T-cell (primary cell): ENCODE results near the gene MX2. TPM values are rescaled to one million over a fixed set of nuclear protein-coding genes. Genes with fewer than 3 reads are reported as not detected.

Experiments used
- ATAC-seq, 4 experiments: fragments of 200-7000 bp in 3 of 4; fragments of 150-1000 bp in 1 of 4; cut with Tn5 transposase; replicated peaks in 1 of 4; 1 replicate in 3 of 4; 2 replicates in 1 of 4; pipeline ENCODE4 v1.10.0; 2021; ENCODE audit warnings: moderate library complexity in 3 of 4, mild to moderate bottlenecking in 2 of 4, moderate number of reproducible peaks in 1 of 4
- CTCF ChIA-PET, 2 donors: fragments of 300-600 bp; sonication (Branson Sonifier 250); formaldehyde crosslinking; loops; one replicate each; lab custom pipeline; 2022; ENCODE audit warnings: antibody characterized with exemption in 2 of 2; lab: Charles Lee
- POLR2A ChIA-PET, 2 donors: fragments of 300-600 bp; sonication (Branson Sonifier 250); formaldehyde crosslinking; loops; one replicate each; lab custom pipeline; 2022; ENCODE audit warnings: antibody characterized with exemption in 2 of 2; lab: Charles Lee
- DNase-seq, 35 experiments: peaks; one replicate each; pipeline versions ENCODE4 v3.0.0 to v3.0.0-alpha.2; 2013 to 2023
- H3K27ac ChIP-seq: one replicate; pipeline ENCODE4 v1.5.1; 2013; ENCODE audit warnings: low read length
- H3K27me3 ChIP-seq, 2 experiments: replicated peaks in 1 of 2; 1 replicate in 1 of 2; 2 replicates in 1 of 2; pipeline versions ENCODE4 v1.6.1 to v1.7.0; 2013; ENCODE audit warnings: low read length in 1 of 2, mixed read lengths in 1 of 2; ENCODE audit not compliant: control insufficient read depth in 2 of 2, insufficient read depth in 2 of 2; ENCODE audit errors: extremely low read depth in 1 of 2
- H3K36me3 ChIP-seq, 2 donors: 1 replicate in 1 of 2; 2 replicates in 1 of 2; pipeline versions ENCODE4 v1.6.1 to v1.7.0; 2013; ENCODE audit warnings: low read length in 1 of 2; ENCODE audit not compliant: control insufficient read depth in 2 of 2, insufficient read depth in 1 of 2; ENCODE audit errors: extremely low read depth in 1 of 2
- H3K4me1 ChIP-seq, 2 experiments: 1 replicate in 1 of 2; 2 replicates in 1 of 2; pipeline versions ENCODE4 v1.6.1 to v1.7.0; 2013; ENCODE audit warnings: low read length in 2 of 2, mixed read lengths in 1 of 2; ENCODE audit not compliant: insufficient read depth in 2 of 2, control insufficient read depth in 1 of 2; ENCODE audit errors: extremely low read depth in 1 of 2
- H3K4me3 ChIP-seq, 2 donors: 1 replicate in 1 of 2; 2 replicates in 1 of 2; pipeline versions ENCODE4 v1.5.1 to v1.7.0; 2013; ENCODE audit warnings: mild to moderate bottlenecking in 2 of 2, low read length in 1 of 2, moderate library complexity in 1 of 2; ENCODE audit not compliant: control insufficient read depth in 1 of 2; ENCODE audit errors: extremely low read depth in 1 of 2
- H3K9me3 ChIP-seq: 2 replicates; pipeline ENCODE4 v1.7.0; 2013
- H3K27ac Mint-ChIP-seq, 2 donors: one replicate each; pipeline ENCODE4 v1.8.0; 2020 to 2021; ENCODE audit warnings: mild to moderate bottlenecking in 2 of 2, mixed read lengths in 2 of 2
- H3K27me3 Mint-ChIP-seq, 2 donors: one replicate each; pipeline ENCODE4 v1.8.0; 2021 to 2022; ENCODE audit warnings: mixed read lengths in 2 of 2
- H3K36me3 Mint-ChIP-seq: one replicate; pipeline ENCODE4 v1.8.0; 2021; ENCODE audit warnings: mixed read lengths
- H3K4me1 Mint-ChIP-seq, 3 donors: one replicate each; pipeline ENCODE4 v1.8.0; 2020 to 2022; ENCODE audit warnings: mixed read lengths in 3 of 3, mild to moderate bottlenecking in 1 of 3
- H3K4me3 Mint-ChIP-seq, 3 donors: one replicate each; pipeline ENCODE4 v1.8.0; 2020 to 2022; ENCODE audit warnings: mild to moderate bottlenecking in 3 of 3, mixed read lengths in 3 of 3, moderate library complexity in 3 of 3
- H3K9me3 Mint-ChIP-seq, 3 donors: one replicate each; pipeline ENCODE4 v1.8.0; 2020 to 2022; ENCODE audit warnings: mixed read lengths in 3 of 3
- WGBS: methylation state at CpG from one replicate; pipeline ENCODE4 v1.1.5; 2013; ENCODE audit warnings: missing lambda C conversion rate; ENCODE audit not compliant: insufficient coverage; 5-methylcytosine and 5-hydroxymethylcytosine counted together
- total RNA-seq, 35 experiments: library from RNA in 6 of 35; stranded (reverse) in 6 of 35; fragments of 120-200 nt in 1 of 35; gene quantifications; one replicate each; pipeline versions ENCODE4 v1.2.1 to v1.2.4 and lab custom pipeline; 2013 to 2026

MX2 gene
- total RNA-seq, 5 donors from 2014 or later (not counting 1 experiment from before 2014, with no cell fraction given): 77.7 to 103 (median 81.8) TPM

- H3K4me1 ChIP-seq: peaks cover 5 to 28% of the 10 kb centered on the region in 2 experiments
- POLR2A ChIA-PET: no interaction called here
- H3K4me3 Mint-ChIP-seq: peak overlapping the region; percentile 94 to 96 (median 94)
- CTCF ChIA-PET: no interaction called here
- H3K9me3 Mint-ChIP-seq: no peaks in the 10 kb centered on the region
- H3K36me3 Mint-ChIP-seq: peaks cover 36% of the 10 kb centered on the region
- DNase-seq: peak in 2 of 35 experiments; percentile 2 to 11
- H3K27me3 Mint-ChIP-seq: no peaks in the 10 kb centered on the region
- H3K4me1 Mint-ChIP-seq: peaks cover 47 to 78% (median 67%) of the 10 kb centered on the region in 3 donors
- H3K27ac ChIP-seq: peak overlapping the region; percentile 66
- WGBS: 18% methylated on average over 16 of the region's 41 CpGs
- H3K9me3 ChIP-seq: no peaks in the 10 kb centered on the region
- H3K4me3 ChIP-seq: peak overlapping the region; percentile 61 to 96
- H3K27ac Mint-ChIP-seq: peak overlapping the region; percentile 97 to 98
- peak in 2 of 4 experiments; percentile 1 to 16 for ATAC-seq
- H3K36me3 ChIP-seq: peaks cover 0 to 9% of the 10 kb centered on the region in 2 donors
- H3K27me3 ChIP-seq: no peaks in the 10 kb centered on the region
Observed at GRCh38 chr21:41426676-41427404, 65.0 kb downstream of the MX2 start.

- CTCF ChIA-PET: no interaction called here
- Histone ChIP-seq H3K9me3 (no peaks in the 10 kb centered on the region), H3K4me3 (no peak overlapping the region), H3K36me3 (peaks cover 0 to 16% of the 10 kb centered on the region in 2 donors), H3K27ac (peak overlapping the region; percentile 66), H3K27me3 (no peaks in the 10 kb centered on the region), H3K4me1 (peaks cover 5 to 28% of the 10 kb centered on the region in 2 experiments)
- Mint-ChIP-seq H3K4me3 (peak overlapping the region; percentile 94 to 96 (median 94)), H3K36me3 (peaks cover 43% of the 10 kb centered on the region), H3K27me3 (no peaks in the 10 kb centered on the region), H3K9me3 (no peaks in the 10 kb centered on the region), H3K27ac (peak overlapping the region; percentile 97 to 98), H3K4me1 (peaks cover 43 to 81% (median 66%) of the 10 kb centered on the region in 3 donors)
- 100% methylated on average over 3 of the region's 8 CpGs for WGBS
- ATAC-seq: no peak
- no peak for DNase-seq
- POLR2A ChIA-PET: no interaction called here
Observed at GRCh38 chr21:41427556-41427955, 65.7 kb downstream of the MX2 start.

- Mint-ChIP-seq H3K4me3 (peak overlapping the region; percentile 94 to 96 (median 94)), H3K27me3 (no peaks in the 10 kb centered on the region), H3K4me1 (peaks cover 43 to 80% (median 65%) of the 10 kb centered on the region in 3 donors), H3K9me3 (no peaks in the 10 kb centered on the region), H3K36me3 (peaks cover 50% of the 10 kb centered on the region), H3K27ac (peak overlapping the region; percentile 97 to 98)
- ChIA-PET CTCF (no interaction called here), POLR2A (no interaction called here)
- H3K9me3 ChIP-seq: no peaks in the 10 kb centered on the region
- DNase-seq (no peak), ATAC-seq (no peak)
- no peak overlapping the region for H3K27ac ChIP-seq
- no peak overlapping the region for H3K4me3 ChIP-seq
- H3K27me3 ChIP-seq: no peaks in the 10 kb centered on the region
- WGBS: 100% methylated on average over 5 of the region's 8 CpGs
- H3K4me1 ChIP-seq: peaks cover 5 to 23% of the 10 kb centered on the region in 2 experiments
- peaks cover 3 to 24% of the 10 kb centered on the region in 2 donors for H3K36me3 ChIP-seq
Observed at GRCh38 chr21:41428311-41428710, 66.5 kb downstream of the MX2 start.

GRCh38 chr21:41428847-41429246, 67.0 kb downstream of the MX2 start:
- Mint-ChIP-seq H3K4me3 (peak overlapping the region in 1 of 3 donors; percentile 94), H3K27ac (peak overlapping the region in 1 of 2 donors; percentile 97), H3K27me3 (no peaks in the 10 kb centered on the region), H3K36me3 (peaks cover 56% of the 10 kb centered on the region), H3K9me3 (no peaks in the 10 kb centered on the region), H3K4me1 (peaks cover 39 to 78% (median 62%) of the 10 kb centered on the region in 3 donors)
- DNase-seq (no peak), ATAC-seq (no peak)
- H3K27ac ChIP-seq: no peak overlapping the region
- CTCF ChIA-PET: no interaction called here
- POLR2A ChIA-PET: no interaction called here
- no peaks in the 10 kb centered on the region for H3K27me3 ChIP-seq
- peaks cover 2 to 20% of the 10 kb centered on the region in 2 experiments for H3K4me1 ChIP-seq
- H3K9me3 ChIP-seq: no peaks in the 10 kb centered on the region
- no peak overlapping the region for H3K4me3 ChIP-seq
- peaks cover 6 to 29% of the 10 kb centered on the region in 2 donors for H3K36me3 ChIP-seq
- 98% methylated on average over 4 of the region's 6 CpGs for WGBS

- ATAC-seq (no peak), DNase-seq (no peak)
- Histone ChIP-seq H3K4me3 (no peak overlapping the region), H3K27ac (no peak overlapping the region), H3K9me3 (no peaks in the 10 kb centered on the region), H3K4me1 (peaks cover 0 to 18% of the 10 kb centered on the region in 2 experiments), H3K27me3 (no peaks in the 10 kb centered on the region), H3K36me3 (peaks cover 6 to 34% of the 10 kb centered on the region in 2 donors)
- peak overlapping the region in 1 of 2 donors; percentile 53 for H3K27ac Mint-ChIP-seq
- no peak overlapping the region for H3K4me3 Mint-ChIP-seq
- H3K27me3 Mint-ChIP-seq: no peaks in the 10 kb centered on the region
- peaks cover 60% of the 10 kb centered on the region for H3K36me3 Mint-ChIP-seq
- H3K4me1 Mint-ChIP-seq: peaks cover 37 to 76% (median 62%) of the 10 kb centered on the region in 3 donors
- WGBS: no CpG with 5 or more reads among the region's 3 CpGs
- H3K9me3 Mint-ChIP-seq: no peaks in the 10 kb centered on the region
- ChIA-PET CTCF (no interaction called here), POLR2A (no interaction called here)
Observed at GRCh38 chr21:41429305-41429704, 67.5 kb downstream of the MX2 start.

- Mint-ChIP-seq H3K9me3 (no peaks in the 10 kb centered on the region), H3K36me3 (peaks cover 67% of the 10 kb centered on the region), H3K27me3 (no peaks in the 10 kb centered on the region), H3K4me1 (peaks cover 32 to 73% (median 66%) of the 10 kb centered on the region in 3 donors), H3K4me3 (no peak overlapping the region), H3K27ac (peak overlapping the region; percentile 46 to 68)
- ATAC-seq (no peak), DNase-seq (no peak)
- H3K9me3 ChIP-seq: peaks cover 3% of the 10 kb centered on the region
- no peaks in the 10 kb centered on the region for H3K27me3 ChIP-seq
- no peak overlapping the region for H3K4me3 ChIP-seq
- peaks cover 0 to 18% of the 10 kb centered on the region in 2 experiments for H3K4me1 ChIP-seq
- POLR2A ChIA-PET: no interaction called here
- H3K27ac ChIP-seq: no peak overlapping the region
- CTCF ChIA-PET: no interaction called here
- peaks cover 6 to 41% of the 10 kb centered on the region in 2 donors for H3K36me3 ChIP-seq
- WGBS: 92% methylated on average over 4 of the region's 9 CpGs
Observed at GRCh38 chr21:41429925-41430491, 68.2 kb downstream of the MX2 start.
